ENCODE measurements around the gene ATP8B3. TPM values are rescaled to one million over a fixed set of nuclear protein-coding genes. Genes with fewer than 3 reads are reported as not detected.

Gene ATP8B3
- total and polyA plus RNA-seq, 9 of the 15 experiments (the other 6 are each of a cell fraction or from before 2014, with no cell fraction given), result 1.2 to 12.3 (median 3.8) TPM

GRCh38 chr19:1843116-1843515 lies 31.0 kb upstream of the ATP8B3 start:
- intact Hi-C loops (cut with micrococcal nuclease), result no loop called here
- Histone ChIP-seq H3K4me2 (ENCODE audit: insufficient read depth, low read length) (no peak overlapping the region), H3K4me3 (no peak overlapping the region), H3K4me1 (replicated peaks in 1 of 2; ENCODE audit: control insufficient read depth in 2 of 2, insufficient read depth in 2 of 2, low read length in 2 of 2) (peaks cover 38 to 96% of the 10 kb centered on the region in 2 experiments), H2AFZ (ENCODE audit: low read depth, low read length) (no peak overlapping the region), H3K9me3 (replicated peaks; ENCODE audit: control insufficient read depth, insufficient read depth, low read depth, low read length) (no peaks in the 10 kb centered on the region), H3K79me2 (ENCODE audit: control insufficient read depth, insufficient read depth, low read length) (peaks cover 100% of the 10 kb centered on the region), H3K9ac (ENCODE audit: insufficient read depth in 1 of 2, low read depth in 2 of 2, low read length in 2 of 2) (peak overlapping the region in 1 of 2 experiments; percentile 82; a peak in 2 of 4 replicates), H3K36me3 (ENCODE audit: control insufficient read depth, insufficient read depth, low read length) (peaks cover 69% of the 10 kb centered on the region), H3K9me1 (ENCODE audit: control insufficient read depth, insufficient read depth, low read length) (peaks cover 3% of the 10 kb centered on the region), H3K27ac (ENCODE audit: extremely low read depth, low read depth, low read length) (no peak overlapping the region; the same call in 2 of the 3 replicates), H4K20me1 (replicated peaks; ENCODE audit: control insufficient read depth, insufficient read depth, low read length) (peaks cover 69% of the 10 kb centered on the region), H3K27me3 (ENCODE audit: control insufficient read depth in 2 of 2, insufficient read depth in 2 of 2, low read length in 2 of 2) (no peaks in the 10 kb centered on the region)
- FAIRE-seq, result no peak
- ChIA-PET POLR2A (interaction anchor here (0.6 to 1.6 kb wide), 12 partner anchors 8 to 633 kb away, joined by 3 to 6 read pairs (median 3); partner anchors contain the start of gene GADD45B), CTCF (ENCODE audit: low intra/inter-chr PET ratio) (no interaction called here)
- ATAC-seq, result no peak
- WGBS (ENCODE audit: insufficient coverage, low coverage, missing lambda C conversion rate), result 87% methylated on average over 10 of the region's 22 CpGs
- no peak for DNase-seq (ENCODE audit: extremely low read depth in 1 of 4, low spot score in 3 of 4)
- in situ Hi-C loops (cut with MboI), result no loop called here
- BruUV-seq (replicated peaks), result no TSS peak
- TF ChIP-seq SNIP1 (IDR thresholded peaks at IDR 0.05; ENCODE audit: low read depth) (no peak), JUND (IDR thresholded peaks at IDR 0.05; ENCODE audit: borderline replicate concordance, low read depth, low read length) (no peak), JUND (tag; IDR thresholded peaks at IDR 0.05; ENCODE audit: borderline replicate concordance, low read depth, low read length) (no peak), ZNF280A (IDR thresholded peaks at IDR 0.05; ENCODE audit: low read depth, partially characterized antibody) (no peak), FIP1L1 (IDR thresholded peaks at IDR 0.05; ENCODE audit: low read depth, low read length, poor library complexity, severe bottlenecking) (peak; percentile 24), POLR2H (tag; IDR thresholded peaks at IDR 0.05; ENCODE audit: low read depth) (no peak), SMARCE1 (IDR thresholded peaks at IDR 0.05) (no peak), NFIC (IDR thresholded peaks at IDR 0.05) (no peak), POLR2G (IDR thresholded peaks at IDR 0.05; ENCODE audit: low read depth, low read length) (peak; percentile 43), NCOA6 (IDR thresholded peaks at IDR 0.05) (no peak), RBFOX2 (IDR thresholded peaks at IDR 0.05; ENCODE audit: low read depth, low read length) (peak; percentile 55), ETV5 (CRISPR knock-in tag; IDR thresholded peaks at IDR 0.05; ENCODE audit: low read depth) (no peak), PATZ1 (CRISPR knock-in tag; IDR thresholded peaks at IDR 0.05; ENCODE audit: borderline replicate concordance) (no peak), ZNF24 (IDR thresholded peaks at IDR 0.05) (no peak), FOXJ3 (CRISPR knock-in tag; IDR thresholded peaks at IDR 0.05) (no peak), TAF9B (IDR thresholded peaks at IDR 0.05; ENCODE audit: partially characterized antibody) (no peak)
- TF ChIP-seq, protein P1, sequence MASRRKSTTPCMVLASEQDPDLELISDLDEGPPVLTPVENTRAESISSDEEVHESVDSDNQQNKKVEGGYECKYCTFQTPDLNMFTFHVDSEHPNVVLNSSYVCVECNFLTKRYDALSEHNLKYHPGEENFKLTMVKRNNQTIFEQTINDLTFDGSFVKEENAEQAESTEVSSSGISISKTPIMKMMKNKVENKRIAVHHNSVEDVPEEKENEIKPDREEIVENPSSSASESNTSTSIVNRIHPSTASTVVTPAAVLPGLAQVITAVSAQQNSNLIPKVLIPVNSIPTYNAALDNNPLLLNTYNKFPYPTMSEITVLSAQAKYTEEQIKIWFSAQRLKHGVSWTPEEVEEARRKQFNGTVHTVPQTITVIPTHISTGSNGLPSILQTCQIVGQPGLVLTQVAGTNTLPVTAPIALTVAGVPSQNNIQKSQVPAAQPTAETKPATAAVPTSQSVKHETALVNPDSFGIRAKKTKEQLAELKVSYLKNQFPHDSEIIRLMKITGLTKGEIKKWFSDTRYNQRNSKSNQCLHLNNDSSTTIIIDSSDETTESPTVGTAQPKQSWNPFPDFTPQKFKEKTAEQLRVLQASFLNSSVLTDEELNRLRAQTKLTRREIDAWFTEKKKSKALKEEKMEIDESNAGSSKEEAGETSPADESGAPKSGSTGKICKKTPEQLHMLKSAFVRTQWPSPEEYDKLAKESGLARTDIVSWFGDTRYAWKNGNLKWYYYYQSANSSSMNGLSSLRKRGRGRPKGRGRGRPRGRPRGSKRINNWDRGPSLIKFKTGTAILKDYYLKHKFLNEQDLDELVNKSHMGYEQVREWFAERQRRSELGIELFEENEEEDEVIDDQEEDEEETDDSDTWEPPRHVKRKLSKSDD (conservative IDR thresholded peaks at IDR 0.05; ENCODE audit: low read length), result no peak
